ENCODE results near the gene MTMR8. TPM values are rescaled to one million over a fixed set of nuclear protein-coding genes. Genes with fewer than 3 reads are reported as not detected.

Gene MTMR8
- polyA plus RNA-seq, 2 of the 4 experiments (the other 2 are of a cell fraction) = 1.4 to 1.6 TPM

DNA sequence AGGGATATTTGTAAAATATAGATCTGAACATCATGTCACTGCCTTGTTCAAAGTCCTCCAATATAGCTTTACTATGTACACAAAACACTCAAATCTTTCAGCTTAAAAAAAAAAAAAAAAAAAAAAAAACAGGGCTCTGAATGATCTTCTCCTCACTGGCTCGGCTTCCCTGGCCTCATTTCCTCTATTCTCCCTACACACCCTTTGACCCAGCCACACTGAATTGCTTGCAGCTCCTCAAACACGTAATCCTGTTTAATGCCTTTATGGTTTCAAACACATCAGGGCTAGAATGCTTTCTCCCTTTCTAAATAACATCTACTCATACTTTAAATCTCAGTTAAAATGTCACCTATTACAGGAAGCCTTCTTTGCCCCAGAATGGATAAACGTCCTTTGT, 60.8 kb downstream of the MTMR8 start:
- WGBS (ENCODE audit: missing lambda C conversion rate) = 17% methylated on average over 3 of the region's 3 CpGs

DNA sequence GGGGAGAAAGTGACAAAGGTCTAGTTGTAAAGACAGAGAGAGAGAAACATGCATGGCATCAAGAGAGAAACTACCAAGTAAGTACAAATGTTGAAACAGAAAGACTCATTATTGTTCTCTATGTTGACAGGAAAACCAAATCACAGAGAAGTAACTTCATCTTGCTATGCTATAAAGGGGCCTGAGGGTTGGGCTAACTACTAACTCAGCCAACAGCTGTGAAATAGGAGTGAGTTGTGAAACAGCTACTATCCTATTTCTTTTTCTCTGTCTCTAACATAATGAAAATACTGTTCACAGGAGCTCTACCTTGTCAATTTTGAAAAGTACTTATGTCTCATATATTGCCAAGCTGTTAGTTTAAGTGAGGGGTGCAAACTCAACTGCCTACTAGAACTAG, 65.0 kb downstream of the MTMR8 start:
- ChIA-PET POLR2A (no interaction called here), CTCF (interaction anchor here (0.6 kb wide), 1 partner anchor 26 kb away, joined by 3 read pairs; no protein-coding TSS in a partner anchor)
- no peaks in the 10 kb centered on the region for H3K4me1 ChIP-seq
- TF ChIP-seq HOXB5 (CRISPR knock-in tag; IDR thresholded peaks at IDR 0.05) (no peak), POLR2A (IDR thresholded peaks at IDR 0.05; ENCODE audit: low read length) (no peak), RCOR1 (IDR thresholded peaks at IDR 0.05; ENCODE audit: low read depth, low read length) (no peak), CHD4 (IDR thresholded peaks at IDR 0.05; ENCODE audit: borderline replicate concordance) (no peak), PHF8 (IDR thresholded peaks at IDR 0.05; ENCODE audit: borderline replicate concordance, low read depth) (no peak), TFCP2L1 (CRISPR knock-in tag; IDR thresholded peaks at IDR 0.05) (no peak), RNF2 (IDR thresholded peaks at IDR 0.05; ENCODE audit: borderline replicate concordance, low read depth) (no peak), MAZ (IDR thresholded peaks at IDR 0.05; ENCODE audit: borderline replicate concordance, low read depth, low read length) (no peak), ZFP36 (IDR thresholded peaks at IDR 0.05; ENCODE audit: borderline replicate concordance, partially characterized antibody) (no peak), USF2 (IDR thresholded peaks at IDR 0.05) (no peak), CBX8 (IDR thresholded peaks at IDR 0.05) (no peak), JUNB (IDR thresholded peaks at IDR 0.05) (no peak), HEYL (CRISPR knock-in tag; IDR thresholded peaks at IDR 0.05) (no peak), KDM1A (IDR thresholded peaks at IDR 0.05; ENCODE audit: low read depth) (no peak), CEBPB (IDR thresholded peaks at IDR 0.05) (no peak), HMGXB4 (CRISPR knock-in tag; IDR thresholded peaks at IDR 0.05; ENCODE audit: borderline replicate concordance) (no peak), ZSCAN20 (CRISPR knock-in tag; IDR thresholded peaks at IDR 0.05) (no peak)
- TF ChIP-seq, protein P1, sequence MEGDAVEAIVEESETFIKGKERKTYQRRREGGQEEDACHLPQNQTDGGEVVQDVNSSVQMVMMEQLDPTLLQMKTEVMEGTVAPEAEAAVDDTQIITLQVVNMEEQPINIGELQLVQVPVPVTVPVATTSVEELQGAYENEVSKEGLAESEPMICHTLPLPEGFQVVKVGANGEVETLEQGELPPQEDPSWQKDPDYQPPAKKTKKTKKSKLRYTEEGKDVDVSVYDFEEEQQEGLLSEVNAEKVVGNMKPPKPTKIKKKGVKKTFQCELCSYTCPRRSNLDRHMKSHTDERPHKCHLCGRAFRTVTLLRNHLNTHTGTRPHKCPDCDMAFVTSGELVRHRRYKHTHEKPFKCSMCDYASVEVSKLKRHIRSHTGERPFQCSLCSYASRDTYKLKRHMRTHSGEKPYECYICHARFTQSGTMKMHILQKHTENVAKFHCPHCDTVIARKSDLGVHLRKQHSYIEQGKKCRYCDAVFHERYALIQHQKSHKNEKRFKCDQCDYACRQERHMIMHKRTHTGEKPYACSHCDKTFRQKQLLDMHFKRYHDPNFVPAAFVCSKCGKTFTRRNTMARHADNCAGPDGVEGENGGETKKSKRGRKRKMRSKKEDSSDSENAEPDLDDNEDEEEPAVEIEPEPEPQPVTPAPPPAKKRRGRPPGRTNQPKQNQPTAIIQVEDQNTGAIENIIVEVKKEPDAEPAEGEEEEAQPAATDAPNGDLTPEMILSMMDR (IDR thresholded peaks at IDR 0.05) = no peak
- TF ChIP-seq, protein P2, sequence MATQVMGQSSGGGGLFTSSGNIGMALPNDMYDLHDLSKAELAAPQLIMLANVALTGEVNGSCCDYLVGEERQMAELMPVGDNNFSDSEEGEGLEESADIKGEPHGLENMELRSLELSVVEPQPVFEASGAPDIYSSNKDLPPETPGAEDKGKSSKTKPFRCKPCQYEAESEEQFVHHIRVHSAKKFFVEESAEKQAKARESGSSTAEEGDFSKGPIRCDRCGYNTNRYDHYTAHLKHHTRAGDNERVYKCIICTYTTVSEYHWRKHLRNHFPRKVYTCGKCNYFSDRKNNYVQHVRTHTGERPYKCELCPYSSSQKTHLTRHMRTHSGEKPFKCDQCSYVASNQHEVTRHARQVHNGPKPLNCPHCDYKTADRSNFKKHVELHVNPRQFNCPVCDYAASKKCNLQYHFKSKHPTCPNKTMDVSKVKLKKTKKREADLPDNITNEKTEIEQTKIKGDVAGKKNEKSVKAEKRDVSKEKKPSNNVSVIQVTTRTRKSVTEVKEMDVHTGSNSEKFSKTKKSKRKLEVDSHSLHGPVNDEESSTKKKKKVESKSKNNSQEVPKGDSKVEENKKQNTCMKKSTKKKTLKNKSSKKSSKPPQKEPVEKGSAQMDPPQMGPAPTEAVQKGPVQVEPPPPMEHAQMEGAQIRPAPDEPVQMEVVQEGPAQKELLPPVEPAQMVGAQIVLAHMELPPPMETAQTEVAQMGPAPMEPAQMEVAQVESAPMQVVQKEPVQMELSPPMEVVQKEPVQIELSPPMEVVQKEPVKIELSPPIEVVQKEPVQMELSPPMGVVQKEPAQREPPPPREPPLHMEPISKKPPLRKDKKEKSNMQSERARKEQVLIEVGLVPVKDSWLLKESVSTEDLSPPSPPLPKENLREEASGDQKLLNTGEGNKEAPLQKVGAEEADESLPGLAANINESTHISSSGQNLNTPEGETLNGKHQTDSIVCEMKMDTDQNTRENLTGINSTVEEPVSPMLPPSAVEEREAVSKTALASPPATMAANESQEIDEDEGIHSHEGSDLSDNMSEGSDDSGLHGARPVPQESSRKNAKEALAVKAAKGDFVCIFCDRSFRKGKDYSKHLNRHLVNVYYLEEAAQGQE (IDR thresholded peaks at IDR 0.05) = no peak
- no peak overlapping the region for H3K27ac ChIP-seq
- ATAC-seq (no peak), FAIRE-seq (no peak), DNase-seq (ENCODE audit: low read depth in 1 of 2, low spot score in 1 of 2) (no peak)
- H3K4me2 ChIP-seq = no peak overlapping the region
- no peaks in the 10 kb centered on the region for H3K9me3 ChIP-seq
- no peak overlapping the region for H3K4me3 ChIP-seq

More for the DNA sequence above, 60.8 kb downstream of the MTMR8 start:
- Histone ChIP-seq H3K4me3 (no peak overlapping the region), H3K4me2 (no peak overlapping the region), H3K4me1 (no peaks in the 10 kb centered on the region), H3K27ac (no peak overlapping the region), H3K9me3 (no peaks in the 10 kb centered on the region)
- ATAC-seq = no peak
- ChIA-PET CTCF (no interaction called here), POLR2A (no interaction called here)
- no peak for DNase-seq (ENCODE audit: low read depth in 1 of 2, low spot score in 1 of 2)
- TF ChIP-seq JUN (IDR thresholded peaks at IDR 0.05) (no peak), ESRRA (IDR thresholded peaks at IDR 0.05; ENCODE audit: borderline replicate concordance, low read length) (no peak), ZSCAN20 (CRISPR knock-in tag; IDR thresholded peaks at IDR 0.05) (no peak), HES2 (IDR thresholded peaks at IDR 0.05) (no peak), CBX8 (IDR thresholded peaks at IDR 0.05) (no peak), HDAC2 (IDR thresholded peaks at IDR 0.05) (no peak), NR3C1 (IDR thresholded peaks at IDR 0.05) (no peak), SMC3 (IDR thresholded peaks at IDR 0.05) (no peak), MAFK (IDR thresholded peaks at IDR 0.05; ENCODE audit: partially characterized antibody) (no peak), CEBPB (IDR thresholded peaks at IDR 0.05) (no peak), TFCP2L1 (CRISPR knock-in tag; IDR thresholded peaks at IDR 0.05) (no peak), RFX5 (IDR thresholded peaks at IDR 0.05) (no peak), E2F6 (IDR thresholded peaks at IDR 0.05; ENCODE audit: borderline replicate concordance, low read depth) (no peak)
- TF ChIP-seq, protein P1 (IDR thresholded peaks at IDR 0.05) = no peak
- no peak for FAIRE-seq

All from A549 (cell line).